ENCODE data around the gene ZBTB17.
A peak's percentile ranks its signal among the peaks of the same experiment; 100 is the strongest.
"Not testable (repeated sequence)": the region's sequence is repeated elsewhere in the genome, so short reads cannot be mapped to it uniquely, and the experiment has no call there.

ZBTB17 gene

DNA sequence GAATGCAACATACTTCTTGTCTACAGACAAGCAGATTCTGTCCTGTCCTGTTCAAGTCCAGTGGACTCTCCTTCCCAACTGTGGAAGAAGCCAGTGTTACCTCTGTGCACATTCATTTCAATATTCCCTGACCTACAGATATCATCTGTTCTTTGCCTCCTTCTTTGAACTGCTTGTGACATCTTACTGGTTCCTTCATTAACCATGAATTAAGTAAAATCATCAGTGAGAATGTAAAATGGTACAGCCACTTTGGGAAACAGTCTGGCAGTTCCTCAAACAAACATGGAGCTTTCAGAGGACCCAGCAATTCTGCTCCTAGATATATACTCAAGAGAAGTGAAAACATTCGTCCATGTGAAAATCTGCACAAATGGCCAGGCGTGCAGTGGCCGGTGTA, 34.9 kb upstream of the ZBTB17 start:
- DNase-seq: no peak

DNA sequence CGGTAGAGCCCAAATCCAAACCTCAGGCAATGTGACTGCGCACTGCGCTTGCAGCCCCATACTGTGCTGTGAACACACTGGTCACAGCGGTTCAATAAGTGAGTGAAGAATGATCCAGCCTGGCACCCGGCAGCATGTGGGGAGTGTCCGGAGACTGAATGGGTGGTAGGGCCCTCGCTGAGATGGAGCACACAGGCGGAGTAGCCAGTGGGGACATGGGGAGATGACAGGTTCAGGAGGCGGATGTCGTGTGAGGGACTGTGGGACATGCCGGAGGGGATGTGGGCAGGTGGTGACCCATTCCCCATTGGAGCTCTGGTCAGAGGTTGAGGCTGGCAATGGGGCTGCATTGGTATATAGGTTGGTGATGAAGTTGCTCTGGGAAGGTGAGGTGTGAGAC, 33.8 kb upstream of the ZBTB17 start:
- no peak for DNase-seq

DNA sequence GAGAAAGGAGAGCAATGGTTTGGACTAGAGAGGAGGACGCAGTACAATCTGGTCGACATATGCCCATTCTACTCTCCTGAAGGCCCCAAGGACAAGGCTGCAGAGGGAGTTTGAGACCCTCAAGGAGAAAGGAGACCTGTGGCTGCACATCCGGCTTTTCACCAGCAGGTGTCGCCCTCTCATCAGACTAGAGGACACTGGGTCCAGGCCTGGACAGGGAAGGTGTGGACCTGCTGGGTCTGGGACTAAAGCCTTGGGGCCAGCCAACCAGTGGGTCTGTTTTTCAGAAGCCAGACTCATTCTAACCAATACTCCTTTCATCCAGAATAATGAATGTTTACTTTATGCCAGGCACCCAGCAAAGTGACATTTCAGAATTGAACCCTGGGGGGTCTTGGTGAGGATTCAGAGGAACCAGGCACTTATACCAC, 33.1 kb upstream of the ZBTB17 start:
- DNase-seq: peak; percentile 76

DNA sequence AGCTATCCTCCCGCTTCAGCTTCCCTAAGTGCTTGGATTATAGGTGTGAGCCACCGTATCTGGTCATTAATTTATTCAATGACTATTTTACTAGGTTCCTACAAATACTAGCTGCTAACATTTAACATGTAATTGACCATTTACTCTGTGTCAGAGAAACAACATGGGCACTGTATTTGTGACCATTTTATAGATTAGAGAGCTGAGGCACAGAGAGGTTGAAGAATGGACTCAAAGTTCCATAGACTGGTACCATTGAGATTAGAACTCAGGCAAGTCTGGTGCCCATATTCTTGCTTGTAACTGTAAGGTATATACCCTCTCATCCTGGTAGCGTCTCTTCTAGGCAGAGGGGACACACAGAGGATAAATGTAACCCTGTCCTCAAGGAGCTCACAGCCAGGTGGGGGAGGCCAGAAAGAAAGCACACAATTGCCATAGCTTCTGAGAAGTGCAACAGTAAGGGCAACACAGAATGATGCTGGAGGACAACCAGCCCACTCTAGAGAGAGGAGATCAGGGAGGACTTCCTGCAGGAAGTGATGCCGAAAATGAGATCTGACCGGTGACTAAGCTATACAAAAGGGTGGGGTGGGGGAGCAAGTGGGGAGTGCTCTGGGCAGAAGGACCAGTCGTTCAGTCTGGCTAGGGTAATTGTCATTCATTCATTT, 31.9 kb upstream of the ZBTB17 start:
- no peak for DNase-seq

DNA sequence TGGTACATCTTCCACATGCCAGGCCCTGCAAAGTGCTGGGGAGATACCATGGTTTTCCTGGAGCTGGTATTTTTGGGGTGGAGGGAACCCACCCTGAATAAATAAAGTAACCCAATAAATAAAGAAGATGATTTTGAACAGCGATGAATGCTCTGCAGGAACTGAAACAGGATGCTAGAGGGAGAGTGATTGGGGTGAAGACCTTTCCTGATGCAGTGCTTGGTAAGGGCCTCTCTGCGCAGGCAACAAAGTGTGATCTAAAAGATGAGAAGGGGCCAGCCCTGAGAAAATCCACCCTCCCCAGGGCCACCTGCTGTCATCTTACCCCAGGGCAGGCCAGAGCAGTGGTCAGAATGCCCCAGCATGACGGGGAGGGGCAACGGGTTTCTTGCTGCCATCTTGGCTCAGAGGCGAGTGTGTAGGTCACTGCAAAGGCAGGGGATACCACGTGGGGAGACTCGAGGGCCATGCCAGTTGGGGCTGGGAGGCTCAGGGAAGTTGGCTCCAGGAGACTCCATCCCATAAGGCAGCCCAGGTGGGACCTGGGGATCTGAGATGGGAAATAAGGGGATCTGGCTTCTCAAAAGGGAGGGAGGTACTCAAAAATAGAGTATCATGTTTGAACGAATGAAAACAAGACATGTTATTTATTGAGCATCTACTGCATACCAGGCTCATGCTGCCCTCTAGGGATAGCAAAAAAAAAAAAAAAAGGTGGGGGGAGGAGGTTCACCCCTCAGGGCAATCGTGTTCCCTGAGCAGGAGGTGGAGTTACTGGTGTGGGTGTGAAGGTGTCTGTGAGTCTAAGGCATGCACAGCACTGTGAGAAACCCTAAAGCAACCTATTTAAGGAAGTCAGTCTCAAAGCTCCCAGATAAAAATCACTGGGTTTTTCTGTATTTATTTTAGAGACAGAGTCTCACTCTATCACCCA, 30.9 kb upstream of the ZBTB17 start:
- no peak for DNase-seq

DNA sequence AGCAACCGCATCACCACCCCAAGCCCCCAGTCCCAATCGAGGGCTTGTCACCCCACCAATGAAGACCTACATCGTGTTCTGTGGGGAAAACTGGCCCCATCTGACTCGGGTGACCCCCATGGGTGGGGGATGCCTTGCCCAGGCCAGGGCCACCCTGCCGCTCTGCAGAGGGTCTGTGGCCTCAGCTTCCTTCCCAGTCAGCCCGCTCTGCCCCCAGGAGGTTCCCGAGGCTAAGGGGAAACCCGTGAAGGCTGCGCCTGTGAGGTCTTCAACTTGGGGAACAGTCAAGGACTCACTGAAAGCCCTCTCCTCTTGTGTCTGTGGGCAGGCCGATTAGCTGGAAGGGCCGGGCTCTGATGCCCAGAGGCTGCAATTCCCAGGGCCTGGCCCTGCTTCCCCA, 30.1 kb upstream of the ZBTB17 start:
- no peak for DNase-seq

DNA sequence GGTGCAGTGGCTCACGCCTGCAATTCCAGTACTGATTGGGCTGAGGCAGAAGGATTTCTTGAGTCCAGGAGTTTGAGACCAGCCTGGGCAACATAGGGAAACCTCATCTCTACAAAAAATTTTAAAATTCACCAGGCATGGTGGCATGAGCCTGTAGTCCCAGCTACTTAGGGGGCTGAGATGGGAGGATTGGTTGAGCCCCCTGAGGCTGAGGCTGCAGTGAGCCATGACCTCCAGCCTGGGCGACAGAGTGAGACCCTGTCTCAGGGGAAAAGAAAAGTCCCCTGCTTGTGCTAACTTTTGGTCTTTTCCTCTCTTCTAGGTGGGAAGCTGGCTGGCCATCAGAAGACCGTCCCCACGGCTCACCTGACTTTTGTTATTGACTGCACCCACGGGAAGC, 29.7 kb upstream of the ZBTB17 start:
- DNase-seq: no peak

DNA sequence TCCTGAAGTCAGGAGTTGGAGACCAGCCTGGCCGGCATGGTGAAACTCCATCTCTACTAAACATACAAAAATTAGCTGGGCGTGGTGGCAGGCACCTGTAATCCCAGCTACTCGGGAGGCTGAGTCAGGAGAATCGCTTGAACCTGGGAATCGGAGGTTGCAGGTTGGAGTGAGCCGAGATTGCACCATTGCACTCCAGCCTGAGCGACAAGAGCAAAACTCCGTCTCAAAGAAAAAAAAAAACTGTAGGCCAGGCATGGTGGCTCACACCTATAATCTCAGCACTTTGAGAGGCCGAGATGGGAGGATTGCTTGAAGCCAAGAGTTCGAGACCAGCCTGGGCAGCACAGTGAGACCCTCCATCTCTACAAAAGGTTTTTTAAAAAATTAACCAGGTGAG, 25.4 kb upstream of the ZBTB17 start:
- DNase-seq: not testable (repeated sequence)

DNA sequence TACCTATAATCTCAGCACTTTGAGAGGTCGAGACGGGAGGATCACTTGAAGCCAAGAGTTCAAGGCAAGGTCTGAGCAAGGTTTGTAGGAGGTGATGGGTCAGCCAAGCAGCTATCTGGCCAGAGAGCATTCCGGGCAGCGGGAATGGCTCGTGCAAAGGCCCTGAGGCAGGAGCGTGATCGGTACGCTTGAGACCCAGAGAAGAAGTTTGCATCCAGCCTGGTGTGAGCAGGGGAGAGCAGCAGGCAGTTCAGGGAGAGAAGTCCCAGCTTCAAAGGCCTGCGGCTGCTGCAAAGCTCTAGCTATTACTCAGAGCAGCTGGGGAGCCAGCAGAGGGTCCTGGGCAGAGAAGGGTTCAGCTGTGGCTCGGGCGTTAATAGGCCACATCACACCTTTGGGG, 23.0 kb upstream of the ZBTB17 start:
- DNase-seq: no peak

DNA sequence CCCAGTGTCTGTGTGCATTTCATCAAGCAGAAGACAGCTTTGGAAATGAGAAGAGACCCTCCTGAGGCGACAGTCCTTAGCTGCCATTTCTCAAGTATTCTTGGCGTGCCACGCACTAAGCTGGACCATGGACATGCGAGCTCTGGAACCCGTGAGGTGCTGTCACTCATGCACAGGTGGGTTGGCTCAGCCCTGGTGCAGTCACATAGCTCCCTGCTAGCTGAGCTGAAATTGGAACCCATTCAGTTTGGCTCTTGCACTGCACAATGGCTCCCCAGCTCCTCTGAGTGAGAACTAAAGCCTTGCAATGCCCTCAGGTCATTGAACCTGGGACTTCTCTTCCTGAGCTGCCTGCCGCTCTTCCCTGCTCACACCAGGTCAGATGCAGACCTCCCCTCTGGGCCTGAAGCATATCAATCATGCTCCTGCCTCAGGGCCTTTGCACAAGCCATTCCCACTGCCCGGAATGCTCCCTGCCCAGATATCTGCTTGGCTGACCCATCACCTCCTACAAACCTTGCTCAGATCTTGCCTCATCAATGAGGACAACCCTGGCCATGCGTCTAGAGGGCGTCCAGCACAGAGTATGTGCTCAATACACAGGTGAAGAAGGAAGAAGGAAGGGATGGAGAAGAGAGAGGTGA, 21.9 kb upstream of the ZBTB17 start:
- no peak for DNase-seq

DNA sequence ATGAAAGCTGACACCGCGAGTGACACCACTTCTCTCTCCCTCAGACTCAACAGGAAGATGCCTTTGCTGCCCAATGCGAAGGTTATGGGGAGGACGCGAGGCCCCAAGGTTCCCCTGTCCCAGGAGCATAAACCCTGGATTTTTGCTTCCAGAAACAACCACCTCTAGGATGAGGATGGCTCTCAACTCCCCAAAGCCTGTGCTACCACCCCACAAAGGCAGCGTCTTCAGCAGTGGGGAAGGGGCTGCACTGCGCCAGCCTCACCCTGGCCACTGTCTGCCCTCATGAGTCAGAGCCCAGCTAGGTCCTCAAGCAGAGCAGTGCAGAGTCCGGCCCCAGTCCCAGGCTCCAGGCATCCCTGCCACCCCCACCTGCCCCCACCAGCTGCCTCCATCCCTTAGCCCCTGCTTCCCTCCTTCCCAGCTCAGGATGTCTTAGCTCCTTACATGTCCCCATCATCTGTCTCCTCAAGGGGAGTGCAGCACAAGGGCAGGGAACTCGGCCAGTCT, 21.2 kb upstream of the ZBTB17 start:
- DNase-seq: no peak

DNA sequence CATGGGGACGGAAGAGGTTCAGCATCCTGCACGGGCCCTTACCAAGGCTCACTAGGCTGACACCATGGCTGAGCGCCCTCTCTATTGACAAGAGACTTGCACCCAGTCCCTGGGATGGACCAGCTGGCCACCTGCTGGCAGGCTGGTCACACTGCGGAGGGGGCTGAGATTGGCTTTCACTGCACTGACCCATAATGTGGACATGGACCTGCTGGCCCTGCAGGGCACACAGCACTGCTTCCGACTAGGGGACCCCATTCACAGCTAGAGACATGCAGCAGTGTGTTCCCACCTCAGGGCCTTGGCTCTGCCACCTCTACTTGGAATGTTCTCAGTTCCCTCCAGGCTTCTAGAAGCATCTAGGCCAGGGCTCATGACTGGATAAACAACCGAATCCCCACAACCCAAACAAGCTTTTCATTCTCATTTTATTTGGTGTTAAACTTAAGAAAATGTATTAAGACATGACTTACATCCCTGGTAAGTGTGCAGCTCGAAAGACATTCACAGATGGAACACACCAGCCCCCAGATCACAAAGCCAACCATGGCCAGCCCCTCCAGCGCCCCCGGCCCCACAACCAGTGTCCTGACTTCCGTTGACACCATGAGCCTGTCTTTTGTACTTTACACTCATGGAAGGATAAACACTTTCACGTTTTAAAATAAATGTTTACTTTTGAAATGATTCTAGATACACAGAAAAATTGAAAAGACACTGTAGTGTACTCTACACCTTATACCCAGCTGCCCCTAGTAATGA, 18.9 kb upstream of the ZBTB17 start:
- peak; percentile 48 for DNase-seq

DNA sequence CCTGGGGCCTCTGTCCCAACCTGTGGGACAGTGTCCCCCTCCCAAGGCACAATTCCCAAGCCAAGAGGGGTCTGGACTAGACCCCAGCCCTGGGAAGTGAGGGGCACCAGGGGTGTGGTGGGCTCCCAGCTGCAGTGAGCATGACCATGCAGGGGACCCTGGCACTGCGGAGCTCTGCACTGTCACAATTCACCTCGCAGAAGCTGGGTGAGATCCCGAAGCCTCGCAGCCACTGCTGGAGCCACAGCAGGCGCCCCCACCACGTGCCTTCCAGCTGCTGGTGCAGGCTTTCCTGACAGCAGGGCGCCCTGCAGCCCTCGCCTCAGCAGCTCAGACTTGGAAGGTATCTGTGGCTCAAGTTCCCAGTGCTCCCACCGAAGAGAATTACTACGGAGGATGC, 18.2 kb upstream of the ZBTB17 start:
- DNase-seq: no peak

DNA sequence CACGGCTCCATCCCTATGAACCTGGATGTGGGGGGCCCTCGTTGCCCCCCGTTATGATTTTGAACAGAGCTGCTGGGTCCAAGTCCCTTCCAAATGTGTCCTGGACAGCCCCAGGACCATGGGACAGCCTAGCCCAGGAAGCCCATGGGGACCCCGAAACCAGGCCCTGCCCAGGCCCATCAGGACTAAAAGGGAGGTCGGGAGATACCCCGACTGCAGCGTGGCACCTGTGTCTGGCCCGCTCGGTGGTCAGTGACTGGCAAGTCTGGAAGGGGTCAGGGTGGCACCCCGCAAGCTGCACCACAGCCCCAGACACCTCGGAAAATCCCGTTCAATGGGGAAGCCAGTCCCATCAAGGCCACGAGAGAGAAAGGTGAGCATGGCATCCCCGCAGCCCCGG, 17.8 kb upstream of the ZBTB17 start:
- DNase-seq: no peak

DNA sequence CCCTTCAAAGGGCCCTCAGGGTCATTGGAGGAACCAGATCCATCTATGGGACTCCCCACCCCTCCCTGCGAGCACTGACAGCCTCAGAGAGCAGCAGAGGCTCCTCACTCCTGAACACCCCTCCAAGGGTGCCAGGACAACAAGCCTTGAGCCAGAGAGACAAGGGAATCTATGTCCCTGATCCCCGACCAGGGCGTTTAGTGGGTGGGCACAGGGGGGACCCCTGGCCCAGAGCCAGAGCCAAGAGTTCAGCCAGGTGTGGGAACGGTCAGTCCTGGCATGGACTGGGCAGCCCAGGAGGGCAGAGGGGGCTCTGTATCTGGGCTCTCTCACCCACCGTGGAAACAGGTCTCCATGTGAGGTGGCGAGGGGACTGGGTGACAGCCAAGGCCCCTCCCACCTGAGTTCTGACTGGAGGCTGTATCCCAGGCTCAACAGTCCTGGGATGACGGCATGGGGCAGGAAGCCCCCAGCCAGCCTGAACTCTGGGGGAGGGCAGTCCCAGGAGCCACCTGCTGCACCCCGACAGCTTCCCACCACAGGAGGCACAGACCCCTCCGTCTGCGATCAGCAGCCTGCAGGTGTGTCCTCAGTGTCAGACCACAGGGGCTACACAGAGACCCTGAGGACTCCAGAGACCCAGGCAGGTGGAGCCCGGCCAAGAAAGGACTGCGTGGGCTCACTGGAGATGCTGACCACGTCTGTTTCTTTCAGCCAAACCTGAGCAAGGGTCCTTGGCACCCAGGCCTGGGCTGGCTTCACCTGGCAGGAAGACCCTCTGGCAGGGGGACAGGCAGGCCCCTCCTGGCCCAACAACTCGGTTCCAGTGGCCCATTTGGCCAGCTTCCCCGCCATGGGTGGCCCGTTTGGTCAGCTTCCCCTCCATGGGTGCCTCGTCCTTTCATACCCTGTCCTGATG, 16.9 kb upstream of the ZBTB17 start:
- DNase-seq: no peak

DNA sequence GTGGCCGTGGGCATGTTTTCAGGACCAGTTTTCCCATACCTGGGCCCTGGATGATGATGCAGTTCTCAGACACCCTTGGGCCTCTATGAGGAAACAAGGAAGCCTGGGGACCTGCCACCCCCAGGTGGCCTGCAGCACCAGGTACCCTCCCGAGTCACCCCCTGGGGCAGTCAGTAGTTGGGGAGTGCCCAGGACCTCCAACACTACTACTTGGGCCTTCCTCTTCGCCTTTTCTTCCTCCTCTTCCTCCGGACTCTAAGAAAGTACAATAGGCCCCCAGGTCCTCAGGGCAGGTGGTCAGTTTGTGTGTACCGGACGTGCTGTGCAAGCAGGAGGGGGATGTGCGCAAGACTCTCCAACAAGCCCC, 16.3 kb upstream of the ZBTB17 start:
- no peak for DNase-seq

DNA sequence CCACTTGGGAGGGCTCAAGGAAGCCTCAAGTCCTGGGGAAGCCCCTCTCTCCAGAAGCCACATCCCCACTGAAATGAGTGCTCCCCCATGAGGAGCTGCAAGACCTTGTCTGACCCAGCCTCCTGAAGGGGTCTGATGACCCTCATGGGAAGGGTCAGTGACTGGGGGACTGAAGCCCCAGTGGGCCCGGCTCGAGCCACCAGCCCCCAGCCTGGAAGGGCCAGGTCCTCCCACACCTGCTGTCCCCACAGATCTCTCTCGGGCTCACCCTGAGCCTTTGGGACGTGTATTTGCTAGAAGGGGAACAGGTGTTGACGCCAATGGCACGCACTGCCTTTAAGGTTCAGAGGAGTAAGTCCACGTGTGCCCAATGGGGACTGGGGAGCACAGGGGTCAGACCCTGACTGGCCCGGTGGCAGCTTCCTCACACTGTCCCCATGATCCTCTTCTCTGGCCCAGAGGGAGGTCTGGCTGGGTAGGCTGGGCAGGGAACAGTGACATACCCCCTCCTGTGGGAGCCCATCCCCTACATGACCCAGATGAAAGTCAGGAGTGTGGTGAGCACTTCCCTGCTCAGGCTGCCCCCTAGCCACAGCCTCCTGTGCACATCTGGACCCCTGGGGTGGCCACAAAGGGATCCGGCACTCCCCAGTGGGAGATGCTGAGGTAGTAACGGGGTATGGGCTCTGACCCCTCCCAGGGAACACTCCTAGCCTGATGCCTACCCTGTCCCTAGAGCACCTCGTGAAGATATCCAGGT, 15.7 kb upstream of the ZBTB17 start:
- DNase-seq: no peak

DNA sequence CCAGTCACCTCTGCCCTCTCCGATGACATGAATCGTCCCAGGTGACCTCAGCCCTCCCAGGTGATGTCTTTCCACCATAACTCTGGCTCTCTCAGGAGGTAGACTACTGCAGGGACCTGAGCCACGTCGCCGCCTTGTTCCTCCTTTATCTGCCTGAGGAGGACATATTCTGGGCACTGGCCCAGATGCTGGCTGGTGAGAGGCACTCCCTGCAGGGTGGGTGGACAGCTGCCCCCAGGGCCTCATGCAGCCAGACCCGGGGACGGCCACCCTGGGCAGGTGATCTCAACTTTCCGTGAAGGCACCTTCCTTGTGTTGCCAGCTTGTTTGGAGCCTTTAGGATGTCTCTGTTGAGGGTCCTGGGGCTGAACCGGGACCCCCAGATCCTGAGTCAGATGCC, 13.9 kb upstream of the ZBTB17 start:
- DNase-seq: no peak

DNA sequence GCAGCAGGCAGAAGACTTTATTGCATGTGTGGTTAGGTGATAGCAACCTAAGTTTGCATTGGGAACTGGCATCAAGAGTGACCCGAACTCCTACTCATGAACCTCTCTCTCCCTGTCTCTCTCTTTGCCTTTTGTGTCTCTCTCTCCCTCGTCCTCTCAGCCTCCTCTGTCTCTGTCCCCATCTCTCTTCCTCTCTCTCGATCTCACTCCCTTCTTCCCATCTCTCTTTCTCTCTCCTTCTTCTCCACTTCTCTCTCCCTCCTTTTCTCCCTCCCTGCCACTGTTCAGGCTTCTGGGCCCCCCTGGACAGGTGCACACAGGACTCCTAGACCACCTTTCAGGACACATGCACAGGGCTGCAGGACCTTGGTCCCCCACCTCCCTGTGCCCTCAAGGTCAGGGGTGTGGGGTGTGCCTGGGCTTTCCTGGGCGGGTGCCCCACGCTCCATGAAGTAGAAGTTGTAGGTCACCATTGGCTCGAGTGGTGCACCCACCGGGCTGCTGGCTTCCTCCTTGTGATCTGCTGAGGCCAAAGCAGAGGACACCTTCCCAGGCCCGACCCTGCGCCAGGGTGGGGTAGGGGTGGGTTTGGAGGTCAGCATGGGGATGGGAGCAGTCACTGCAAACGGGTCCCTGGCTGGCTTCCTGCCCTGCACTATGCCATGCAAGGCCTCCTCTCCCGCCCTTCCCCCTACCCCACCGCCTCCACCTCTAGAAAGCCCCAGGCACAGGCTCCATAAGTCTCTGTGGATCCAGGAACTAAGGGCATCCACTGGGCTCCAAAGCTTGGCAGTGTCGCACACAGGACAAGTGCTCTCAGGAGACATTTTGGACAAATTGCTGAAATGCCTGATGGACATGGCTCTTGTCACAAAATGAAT, 13.2 kb upstream of the ZBTB17 start:
- no peak for DNase-seq
